Measurements from ENCODE around the gene GPR63.

Gene GPR63

GRCh38 chr6:96856856-96857255 is 19.6 kb upstream of the GPR63 start:
- no peak for TF ChIP-seq POLR2AphosphoS5 (IDR thresholded peaks at IDR 0.05; ENCODE audit: low read depth)
- no peak for TF ChIP-seq SPI1 (IDR thresholded peaks at IDR 0.05; ENCODE audit: borderline replicate concordance, low read depth)
- no peak for TF ChIP-seq CTCF (IDR thresholded peaks at IDR 0.05; ENCODE audit: insufficient read depth, low read length)
- no peak for TF ChIP-seq GABPA (IDR thresholded peaks at IDR 0.05; ENCODE audit: low read depth)
- TF ChIP-seq REST (IDR thresholded peaks at IDR 0.05; ENCODE audit: insufficient replicate concordance, low read depth), result no peak
- Histone ChIP-seq H3K27ac (replicated peaks) (no peak overlapping the region), H3K27me3 (ENCODE audit: insufficient read depth, poor library complexity, severe bottlenecking) (no peaks in the 10 kb centered on the region), H3K4me3 (replicated peaks; ENCODE audit: insufficient read depth, low read length) (no peak overlapping the region)
- no peak for DNase-seq (ENCODE audit: low read depth in 1 of 2, low spot score in 1 of 2)

- H3K27me3 ChIP-seq (ENCODE audit: insufficient read depth, poor library complexity, severe bottlenecking), result no peaks in the 10 kb centered on the region
- no peak overlapping the region for H3K4me3 ChIP-seq (replicated peaks; ENCODE audit: insufficient read depth, low read length)
- DNase-seq (ENCODE audit: low read depth in 1 of 2, low spot score in 1 of 2), result no peak
- H3K27ac ChIP-seq (replicated peaks), result no peak overlapping the region
- TF ChIP-seq POLR2AphosphoS5 (IDR thresholded peaks at IDR 0.05; ENCODE audit: low read depth), result no peak
- TF ChIP-seq SPI1 (IDR thresholded peaks at IDR 0.05; ENCODE audit: borderline replicate concordance, low read depth), result no peak
- TF ChIP-seq CTCF (IDR thresholded peaks at IDR 0.05; ENCODE audit: insufficient read depth, low read length), result no peak
- no peak for TF ChIP-seq REST (IDR thresholded peaks at IDR 0.05; ENCODE audit: insufficient replicate concordance, low read depth)
- TF ChIP-seq GABPA (IDR thresholded peaks at IDR 0.05; ENCODE audit: low read depth), result no peak
Measured at GRCh38 chr6:96853083-96853482, 15.8 kb upstream of the GPR63 start.

- no peak for DNase-seq (ENCODE audit: low read depth in 1 of 2, low spot score in 1 of 2)
- Histone ChIP-seq H3K27me3 (ENCODE audit: insufficient read depth, poor library complexity, severe bottlenecking) (no peaks in the 10 kb centered on the region), H3K27ac (replicated peaks) (no peak overlapping the region), H3K4me3 (replicated peaks; ENCODE audit: insufficient read depth, low read length) (no peak overlapping the region)
- no peak for TF ChIP-seq SPI1 (IDR thresholded peaks at IDR 0.05; ENCODE audit: borderline replicate concordance, low read depth)
- TF ChIP-seq GABPA (IDR thresholded peaks at IDR 0.05; ENCODE audit: low read depth), result no peak
Measured at GRCh38 chr6:96852605-96853004, 15.3 kb upstream of the GPR63 start.

GRCh38 chr6:96851858-96852257 is 14.6 kb upstream of the GPR63 start:
- Histone ChIP-seq H3K4me3 (replicated peaks; ENCODE audit: insufficient read depth, low read length) (no peak overlapping the region), H3K27me3 (ENCODE audit: insufficient read depth, poor library complexity, severe bottlenecking) (no peaks in the 10 kb centered on the region), H3K27ac (replicated peaks) (no peak overlapping the region)
- no peak for TF ChIP-seq SPI1 (IDR thresholded peaks at IDR 0.05; ENCODE audit: borderline replicate concordance, low read depth)
- no peak for DNase-seq (ENCODE audit: low read depth in 1 of 2, low spot score in 1 of 2)

- H3K4me3 ChIP-seq (replicated peaks; ENCODE audit: insufficient read depth, low read length), result no peak overlapping the region
- H3K27me3 ChIP-seq (ENCODE audit: insufficient read depth, poor library complexity, severe bottlenecking), result no peaks in the 10 kb centered on the region
- no peak for DNase-seq (ENCODE audit: low read depth in 1 of 2, low spot score in 1 of 2)
- TF ChIP-seq GABPA (IDR thresholded peaks at IDR 0.05; ENCODE audit: low read depth) (no peak), POLR2AphosphoS5 (IDR thresholded peaks at IDR 0.05; ENCODE audit: low read depth) (no peak), REST (IDR thresholded peaks at IDR 0.05; ENCODE audit: insufficient replicate concordance, low read depth) (no peak), SPI1 (IDR thresholded peaks at IDR 0.05; ENCODE audit: borderline replicate concordance, low read depth) (no peak), CTCF (IDR thresholded peaks at IDR 0.05; ENCODE audit: insufficient read depth, low read length) (no peak)
- H3K27ac ChIP-seq (replicated peaks), result no peak overlapping the region
Measured at GRCh38 chr6:96849615-96850014, 12.3 kb upstream of the GPR63 start.

All from HL-60 (cell line).